ENCODE data around the gene SH2D3A.

DNA sequence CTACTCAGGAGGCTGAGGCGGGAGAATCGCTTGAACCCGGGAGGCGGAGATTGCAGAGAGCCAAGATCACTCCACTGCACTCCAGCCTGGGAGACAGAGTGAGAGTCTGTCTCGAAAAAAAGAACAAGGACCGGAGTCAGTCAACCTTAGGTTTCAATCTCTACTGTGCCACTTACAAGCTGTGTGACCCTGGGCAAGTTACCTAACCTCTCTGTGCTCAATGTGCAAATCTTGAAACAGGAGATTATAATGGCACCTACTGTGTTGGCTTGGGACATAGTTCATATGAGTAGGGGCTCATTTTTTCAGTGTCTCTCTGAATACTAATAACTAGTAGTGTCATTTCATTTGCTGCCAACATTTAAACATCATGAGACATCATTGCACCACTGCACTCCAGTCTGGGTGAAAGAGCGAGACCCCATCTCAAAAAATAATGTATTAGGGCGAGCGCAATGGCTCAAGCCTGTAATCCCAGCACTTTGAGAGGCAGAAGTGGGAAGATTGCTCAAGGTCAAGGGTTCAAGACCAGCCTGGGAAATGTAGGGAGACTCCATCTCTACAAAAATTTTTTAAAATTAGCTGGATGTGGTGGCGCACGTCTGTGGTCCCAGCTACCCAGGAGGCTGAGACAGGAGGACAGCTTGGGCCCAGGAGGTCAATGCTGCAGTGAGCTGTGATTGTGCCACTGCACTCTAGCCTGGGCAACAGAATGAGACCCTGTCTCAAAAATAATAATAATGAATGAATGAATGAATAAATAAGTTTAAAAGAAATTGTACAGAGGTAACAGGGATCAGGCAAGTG lies 52.3 kb downstream of the SH2D3A start:
- TF ChIP-seq EZH2 (IDR thresholded peaks at IDR 0.05; ENCODE audit: borderline replicate concordance, low read length) (no peak), CTCF (IDR thresholded peaks at IDR 0.05; ENCODE audit: low read length) (no peak)
